HepG2 (cell line): ENCODE results near the gene POLR2J.
"Not testable (repeated sequence)": the region's sequence is repeated elsewhere in the genome, so short reads cannot be mapped to it uniquely, and the experiment has no call there.

Source experiments
- ELF1 ChIP-seq: sonication (generic); formaldehyde crosslinking; IDR thresholded peaks from 2 replicates; pipeline ENCODE4 v1.4.0; 2020; ENCODE audit warnings: missing genetic modification reagents
- EZH2 ChIP-seq: conservative IDR thresholded peaks from 2 replicates; pipeline ENCODE4 v1.6.1; 2012; ENCODE audit warnings: mild to moderate bottlenecking, low read depth, low read length, moderate library complexity
- HMGA1 ChIP-seq: sonication (generic); formaldehyde crosslinking; conservative IDR thresholded peaks from 2 replicates; pipeline ENCODE4 v1.4.0; 2020; ENCODE audit warnings: missing genetic modification reagents
- JUND ChIP-seq: sonication (generic); formaldehyde crosslinking; IDR thresholded peaks from 2 replicates; pipeline ENCODE4 v1.8.0; 2022; ENCODE audit warnings: mild to moderate bottlenecking, missing genetic modification reagents
- POLR2AphosphoS2 ChIP-seq: IDR thresholded peaks from 2 replicates; pipeline ENCODE4 v1.6.1; 2011; ENCODE audit warnings: low read depth, low read length, improper control_type of control experiment
- POLR2AphosphoS5 ChIP-seq: IDR thresholded peaks from 2 replicates; pipeline ENCODE4 v1.6.1; 2012; ENCODE audit warnings: low read depth, low read length
- YY1 ChIP-seq: IDR thresholded peaks from 2 replicates; pipeline ENCODE4 v1.6.1; 2011; ENCODE audit warnings: low read length, low read depth, moderate library complexity, mild to moderate bottlenecking; ENCODE audit not compliant: insufficient read depth, insufficient replicate concordance
- TF ChIP-seq, protein P1 (sequence below): sonication (generic); formaldehyde crosslinking; IDR thresholded peaks from 2 replicates; pipeline ENCODE4 v1.5.0; 2020; ENCODE audit warnings: mild to moderate bottlenecking, missing genetic modification reagents, moderate library complexity
- TF ChIP-seq, protein P2 (sequence below): sonication (generic); formaldehyde crosslinking; IDR thresholded peaks from 2 replicates; pipeline ENCODE4 v1.4.0; 2020; ENCODE audit warnings: missing genetic modification reagents; ENCODE audit errors: not compliant biosample characterization

DNA sequence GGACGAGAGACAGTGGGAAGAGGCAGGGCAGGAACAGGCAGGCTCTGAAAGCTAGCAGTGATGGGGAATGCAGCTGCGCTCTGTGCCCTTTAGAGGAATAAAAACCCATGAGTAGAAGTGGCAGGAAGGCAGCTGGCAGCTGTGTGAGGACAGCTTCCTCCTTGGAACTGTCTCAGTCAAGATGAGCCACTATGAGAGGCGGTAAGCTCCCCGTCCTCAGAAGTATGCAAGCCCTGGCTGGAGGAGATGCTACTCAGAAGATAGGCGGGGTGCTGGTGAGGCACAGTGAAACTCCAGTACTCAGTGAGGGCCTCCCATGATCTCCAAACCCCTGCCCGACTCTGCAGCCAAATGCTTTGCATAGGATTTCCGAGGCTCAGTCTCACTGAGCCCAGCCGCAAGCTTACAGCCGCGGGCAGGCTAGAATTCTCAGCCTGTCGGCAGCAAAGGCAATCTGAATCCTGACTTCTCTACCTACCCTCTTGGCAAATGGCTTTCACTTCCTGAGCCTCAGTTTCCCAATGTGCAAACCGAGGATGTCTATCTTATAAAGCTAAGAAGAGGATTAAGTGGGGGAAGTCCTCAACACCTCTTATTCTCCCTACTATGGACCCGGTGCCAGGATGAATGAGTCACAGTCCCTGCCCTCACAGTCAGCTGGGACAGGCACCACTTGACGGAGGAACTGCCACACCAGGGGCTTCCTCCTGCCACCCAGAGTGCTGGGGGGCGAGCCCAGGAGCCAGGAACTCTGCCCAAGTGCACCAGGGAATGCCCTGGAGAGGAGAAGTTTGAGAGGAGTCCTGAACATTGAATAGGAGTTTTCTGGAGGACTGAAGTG lies 36.4 kb upstream of the POLR2J start:
- TF ChIP-seq EZH2; YY1; POLR2AphosphoS5; POLR2AphosphoS2; ELF1; HMGA1 (CRISPR knock-in tag); JUND: not testable (repeated sequence)
- TF ChIP-seq, protein P1, sequence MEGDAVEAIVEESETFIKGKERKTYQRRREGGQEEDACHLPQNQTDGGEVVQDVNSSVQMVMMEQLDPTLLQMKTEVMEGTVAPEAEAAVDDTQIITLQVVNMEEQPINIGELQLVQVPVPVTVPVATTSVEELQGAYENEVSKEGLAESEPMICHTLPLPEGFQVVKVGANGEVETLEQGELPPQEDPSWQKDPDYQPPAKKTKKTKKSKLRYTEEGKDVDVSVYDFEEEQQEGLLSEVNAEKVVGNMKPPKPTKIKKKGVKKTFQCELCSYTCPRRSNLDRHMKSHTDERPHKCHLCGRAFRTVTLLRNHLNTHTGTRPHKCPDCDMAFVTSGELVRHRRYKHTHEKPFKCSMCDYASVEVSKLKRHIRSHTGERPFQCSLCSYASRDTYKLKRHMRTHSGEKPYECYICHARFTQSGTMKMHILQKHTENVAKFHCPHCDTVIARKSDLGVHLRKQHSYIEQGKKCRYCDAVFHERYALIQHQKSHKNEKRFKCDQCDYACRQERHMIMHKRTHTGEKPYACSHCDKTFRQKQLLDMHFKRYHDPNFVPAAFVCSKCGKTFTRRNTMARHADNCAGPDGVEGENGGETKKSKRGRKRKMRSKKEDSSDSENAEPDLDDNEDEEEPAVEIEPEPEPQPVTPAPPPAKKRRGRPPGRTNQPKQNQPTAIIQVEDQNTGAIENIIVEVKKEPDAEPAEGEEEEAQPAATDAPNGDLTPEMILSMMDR (CRISPR knock-in tag): not testable (repeated sequence)
- TF ChIP-seq, protein P2, sequence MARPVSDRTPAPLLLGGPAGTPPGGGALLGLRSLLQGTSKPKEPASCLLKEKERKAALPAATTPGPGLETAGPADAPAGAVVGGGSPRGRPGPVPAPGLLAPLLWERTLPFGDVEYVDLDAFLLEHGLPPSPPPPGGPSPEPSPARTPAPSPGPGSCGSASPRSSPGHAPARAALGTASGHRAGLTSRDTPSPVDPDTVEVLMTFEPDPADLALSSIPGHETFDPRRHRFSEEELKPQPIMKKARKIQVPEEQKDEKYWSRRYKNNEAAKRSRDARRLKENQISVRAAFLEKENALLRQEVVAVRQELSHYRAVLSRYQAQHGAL: not testable (repeated sequence)
